Transverse colon (tissue), 4 donors: ENCODE results near the gene LARGE1. TPM values are rescaled to one million over a fixed set of nuclear protein-coding genes. Genes with fewer than 3 reads are reported as not detected.
"Not testable (repeated sequence)": the region's sequence is repeated elsewhere in the genome, so short reads cannot be mapped to it uniquely, and the experiment has no call there.

Source experiments
- DNase-seq: peaks from one replicate; pipeline ENCODE4 v3.0.0-alpha.2; 2019
- H3K27ac ChIP-seq, 4 donors: fragments of 200-600 bp; sonication (generic); 2 replicates each; pipeline ENCODE4 v1.5.1; 2016 to 2018; ENCODE audit warnings: inconsistent platforms in 4 of 4
- H3K27me3 ChIP-seq: fragments of 200-600 bp; sonication (generic); 2 replicates; pipeline ENCODE4 v1.5.1; 2017; ENCODE audit warnings: inconsistent platforms
- H3K36me3 ChIP-seq, 4 donors: fragments of 200-600 bp; sonication (generic); 2 replicates each; pipeline ENCODE4 v1.5.1; 2017 to 2019; ENCODE audit warnings: inconsistent platforms in 4 of 4
- H3K4me1 ChIP-seq, 4 donors: fragments of 200-600 bp; sonication (generic); 2 replicates each; pipeline ENCODE4 v1.5.1; 2017 to 2020; ENCODE audit warnings: inconsistent platforms in 4 of 4
- H3K4me3 ChIP-seq, 4 donors: fragments of 200-600 bp; sonication (generic); 1 replicate in 1 of 4; 2 replicates in 3 of 4; pipeline versions ENCODE4 v1.5.1 to v1.6.1; 2017 to 2019; ENCODE audit warnings: inconsistent platforms in 4 of 4
- H3K9me3 ChIP-seq, 2 donors: fragments of 200-600 bp; sonication (generic); 2 replicates each; pipeline ENCODE4 v1.5.1; 2017 to 2019; ENCODE audit warnings: inconsistent platforms in 2 of 2
- CTCF ChIP-seq, 5 experiments: fragments of 200-600 bp in 3 of 5; fragments of 450-650 bp in 2 of 5; sonication (generic) in 3 of 5; IDR thresholded peaks; 1 replicate in 2 of 5; 2 replicates in 3 of 5; pipeline ENCODE4 v1.5.1; 2016 to 2017; ENCODE audit warnings: antibody characterized with exemption in 5 of 5, inconsistent platforms in 3 of 5, mild to moderate bottlenecking in 2 of 5, moderate library complexity in 1 of 5
- EP300 ChIP-seq: sonication (generic); formaldehyde crosslinking; IDR thresholded peaks from one replicate; pipeline ENCODE4 v1.6.1; 2017; ENCODE audit warnings: antibody characterized with exemption, low read depth
- POLR2A ChIP-seq: fragments of 450-650 bp; IDR thresholded peaks from one replicate; pipeline ENCODE4 v1.6.1; 2016; ENCODE audit warnings: antibody characterized with exemption, mild to moderate bottlenecking, moderate library complexity
- POLR2AphosphoS5 ChIP-seq, 3 donors: sonication (generic); formaldehyde crosslinking; IDR thresholded peaks; one replicate each; pipeline ENCODE4 v1.6.1; 2016; ENCODE audit warnings: antibody characterized with exemption in 3 of 3
- WGBS, 2 donors: methylation state at CpG; one replicate each; pipeline ENCODE4 v1.1.5; 2018; ENCODE audit warnings: low coverage in 1 of 2; 5-methylcytosine and 5-hydroxymethylcytosine counted together
- in situ Hi-C, 4 donors: fragments of 200-750 bp; cut with MboI; loops; one replicate each; pipeline versions ENCODE4 v1.15.0 to v1.15.1; 2017; ENCODE audit warnings: low sequenced_read_pairs in 3 of 4, low pct_ligation_motif_present in 1 of 4, low pct_unique_long_range_greater_than_20kb in 1 of 4
- intact Hi-C: fragments of 100-400 bp; cut with DNase I; formaldehyde crosslinking; loops from one replicate; pipeline ENCODE4 v1.15.1; 2023; ENCODE audit warnings: low total_unique reads
- total RNA-seq, 4 donors: library from RNA; depleted of rRNA; stranded (reverse); fragments of >200 nt; gene quantifications; one replicate each; pipeline ENCODE4 v1.1.0, GENCODE V29; 2016

Gene LARGE1
- total RNA-seq, 4 donors from 2014 or later, result 46.5 to 304 (median 80.5) TPM

- no peaks in the 10 kb centered on the region for H3K9me3 ChIP-seq
- no peak overlapping the region for H3K4me3 ChIP-seq
- no peak for TF ChIP-seq POLR2A
- no peak for TF ChIP-seq EP300
- no peak for TF ChIP-seq CTCF (IDR thresholded peaks at IDR 0.05)
- no peak for TF ChIP-seq POLR2AphosphoS5 (IDR thresholded peaks at IDR 0.05)
- H3K27me3 ChIP-seq, result no peaks in the 10 kb centered on the region
- H3K4me1 ChIP-seq, result no peaks in the 10 kb centered on the region
- intact Hi-C loops (loop anchor here (10.0 kb wide), 1 partner anchor 45 kb away; no protein-coding TSS in a partner anchor), in situ Hi-C loops (loop anchor here in 2 of 4 donors (10.0 kb wide), 1 partner anchor 265 kb away; no protein-coding TSS in a partner anchor)
- 91% methylated on average over 4 of the region's 4 CpGs; no CpG with 5 or more reads in 1 of the 2 donors for WGBS, 2 donors
- no peak overlapping the region for H3K27ac ChIP-seq
- H3K36me3 ChIP-seq, result no peaks in the 10 kb centered on the region
- no peak for DNase-seq
These were observed 350.2 kb downstream of the LARGE1 start for GRCh38 chr22:33570110-33570509.

- in situ Hi-C loops (no loop called here), intact Hi-C loops (no loop called here)
- Histone ChIP-seq H3K9me3 (no peaks in the 10 kb centered on the region), H3K36me3 (no peaks in the 10 kb centered on the region), H3K27me3 (no peaks in the 10 kb centered on the region), H3K4me3 (no peak overlapping the region), H3K27ac (no peak overlapping the region), H3K4me1 (no peaks in the 10 kb centered on the region)
- 56 to 60% methylated on average over 1 to 3 of the region's 3 CpGs for WGBS, 2 donors
- DNase-seq, result no peak
- no peak for TF ChIP-seq POLR2AphosphoS5 (IDR thresholded peaks at IDR 0.05)
- TF ChIP-seq EP300, result no peak
- TF ChIP-seq POLR2A, result no peak
- TF ChIP-seq CTCF (IDR thresholded peaks at IDR 0.05), result no peak
These were observed 350.7 kb downstream of the LARGE1 start for GRCh38 chr22:33569559-33569958.

- peaks cover 0 to 2% (median 0%) of the 10 kb centered on the region in 4 donors for H3K4me1 ChIP-seq
- intact Hi-C loops, result no loop called here
- no peaks in the 10 kb centered on the region for H3K9me3 ChIP-seq
- in situ Hi-C loops, result no loop called here
- no peak overlapping the region for H3K4me3 ChIP-seq
- H3K27me3 ChIP-seq, result no peaks in the 10 kb centered on the region
- DNase-seq, result no peak
- TF ChIP-seq POLR2A (no peak), POLR2AphosphoS5 (IDR thresholded peaks at IDR 0.05) (no peak), EP300 (no peak), CTCF (IDR thresholded peaks at IDR 0.05) (no peak)
- no peaks in the 10 kb centered on the region for H3K36me3 ChIP-seq
- H3K27ac ChIP-seq, result no peak overlapping the region
- WGBS, 2 donors, result 39 to 55% methylated on average over 2 to 4 of the region's 4 CpGs
These were observed 351.3 kb downstream of the LARGE1 start for GRCh38 chr22:33569018-33569417.

GRCh38 chr22:33566495-33566894 lies 353.8 kb downstream of the LARGE1 start:
- DNase-seq, H3K27ac ChIP-seq, H3K27me3 ChIP-seq, H3K36me3 ChIP-seq, intact Hi-C loops, H3K4me3 ChIP-seq, H3K4me1 ChIP-seq, H3K9me3 ChIP-seq, in situ Hi-C loops: not testable (repeated sequence)
- 95 to 100% methylated on average over 2 to 6 of the region's 6 CpGs for WGBS, 2 donors

GRCh38 chr22:33565580-33565995 lies 354.7 kb downstream of the LARGE1 start:
- Histone ChIP-seq H3K27me3 (no peaks in the 10 kb centered on the region), H3K9me3 (no peaks in the 10 kb centered on the region), H3K27ac (no peak overlapping the region), H3K4me1 (peaks cover 0 to 6% (median 0%) of the 10 kb centered on the region in 4 donors), H3K4me3 (no peak overlapping the region), H3K36me3 (no peaks in the 10 kb centered on the region)
- DNase-seq, result no peak
- WGBS, 2 donors, result 91 to 96% methylated on average over 6 to 7 of the region's 7 CpGs
- TF ChIP-seq POLR2A (no peak), EP300 (no peak), CTCF (IDR thresholded peaks at IDR 0.05) (no peak), POLR2AphosphoS5 (IDR thresholded peaks at IDR 0.05) (no peak)
- in situ Hi-C loops (no loop called here), intact Hi-C loops (loop anchor here (2.0 kb wide), 1 partner anchor 17 kb away; no protein-coding TSS in a partner anchor)
